Testis (tissue), 3 donors: Measurements from ENCODE around the gene SLC17A7. TPM values are rescaled to one million over a fixed set of nuclear protein-coding genes. Genes with fewer than 3 reads are reported as not detected.

ENCODE experiments used
- DNase-seq: peaks from one replicate; pipeline ENCODE4 v3.0.0-alpha.2; 2019
- H3K27ac ChIP-seq, 2 donors: fragments of 200-600 bp; sonication (generic); one replicate each; pipeline ENCODE4 v1.5.1; 2019
- H3K27me3 ChIP-seq: fragments of 200-600 bp; sonication (generic); one replicate; pipeline ENCODE4 v1.5.1; 2019
- H3K36me3 ChIP-seq: fragments of 200-600 bp; sonication (generic); one replicate; pipeline ENCODE4 v1.5.1; 2017; ENCODE audit warnings: low read depth; ENCODE audit errors: missing control alignments
- H3K4me1 ChIP-seq: fragments of 200-600 bp; sonication (generic); one replicate; pipeline ENCODE4 v1.5.1; 2019
- H3K4me3 ChIP-seq, 2 donors: fragments of 200-600 bp; sonication (generic); one replicate each; pipeline ENCODE4 v1.5.1; 2017 to 2019
- H3K9me3 ChIP-seq: fragments of 200-600 bp; sonication (generic); one replicate; pipeline ENCODE4 v1.5.1; 2017
- CTCF ChIP-seq, 3 experiments: fragments of 450-650 bp in 2 of 3; fragments of 200-600 bp in 1 of 3; sonication (generic) in 1 of 3; IDR thresholded peaks; one replicate each; pipeline ENCODE4 v1.5.1; 2016 to 2019; ENCODE audit warnings: antibody characterized with exemption in 3 of 3, mild to moderate bottlenecking in 2 of 3, moderate library complexity in 1 of 3
- POLR2A ChIP-seq: fragments of 450-650 bp; IDR thresholded peaks from one replicate; pipeline ENCODE4 v1.6.1; 2017; ENCODE audit warnings: antibody characterized with exemption, mild to moderate bottlenecking, moderate library complexity
- WGBS, 2 donors: methylation state at CpG; one replicate each; pipeline ENCODE4 v1.1.5; 2018; 5-methylcytosine and 5-hydroxymethylcytosine counted together
- intact Hi-C: fragments of 100-400 bp; cut with DNase I; formaldehyde crosslinking; loops from one replicate; pipeline ENCODE4 v1.15.1; 2023; ENCODE audit warnings: low total_unique reads
- polyA plus RNA-seq: library from polyadenylated mRNA; stranded (reverse); fragments of 350-450 nt; fragmentation: Illumina TruSeq; extraction: RNeasy Lipid Tissue Mini Kit (QIAGEN cat#74804); gene quantifications from one replicate; pipeline ENCODE4 v1.2.3, GENCODE V29; 2014; ENCODE audit warnings: low read depth, low replicate concordance; ENCODE audit not compliant: insufficient read depth
- total RNA-seq, 2 donors: library from RNA; depleted of rRNA; stranded (reverse); fragments of >200 nt; gene quantifications; one replicate each; pipeline ENCODE4 v1.2.3, GENCODE V29; 2016

The SLC17A7 gene
- total and polyA plus RNA-seq, 3 donors from 2014 or later = 2.2 to 3.2 (median 2.7) TPM

DNA sequence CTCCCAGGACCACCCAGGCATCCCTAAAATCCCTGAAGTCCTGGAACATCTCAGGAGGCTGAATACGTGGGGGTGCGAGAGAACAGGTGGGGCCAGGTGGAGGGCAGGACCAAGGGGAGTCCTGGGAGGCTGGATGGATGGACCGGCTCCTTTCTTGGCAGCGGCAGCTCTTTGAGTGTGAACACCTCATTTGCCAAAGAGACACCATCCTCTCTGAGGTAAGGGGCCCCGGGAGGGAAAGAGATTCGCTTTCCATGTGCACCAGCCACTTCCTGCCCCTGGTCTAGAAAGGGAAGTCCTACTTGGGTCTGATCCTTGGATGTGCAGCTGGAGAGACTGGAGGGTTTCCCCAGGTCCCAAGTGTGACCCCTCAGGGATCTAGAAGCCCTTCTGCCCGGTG is 34.2 kb downstream of the SLC17A7 start:
- Histone ChIP-seq H3K27ac (no peak overlapping the region), H3K9me3 (no peaks in the 10 kb centered on the region), H3K27me3 (no peaks in the 10 kb centered on the region), H3K36me3 (no peaks in the 10 kb centered on the region), H3K4me3 (no peak overlapping the region), H3K4me1 (no peaks in the 10 kb centered on the region)
- 76 to 83% methylated on average over 5 to 7 of the region's 7 CpGs for WGBS, 2 donors
- intact Hi-C loops = no loop called here
- no peak for DNase-seq
- TF ChIP-seq POLR2A = no peak
- no peak for TF ChIP-seq CTCF (IDR thresholded peaks at IDR 0.05)

GRCh38 chr19:49403404-49404187 is 37.7 kb downstream of the SLC17A7 start:
- no peak overlapping the region for H3K4me3 ChIP-seq
- H3K27me3 ChIP-seq = no peaks in the 10 kb centered on the region
- DNase-seq = no peak
- no peaks in the 10 kb centered on the region for H3K36me3 ChIP-seq
- WGBS, 2 donors = 60 to 63% methylated on average over 5 to 7 of the region's 7 CpGs
- H3K4me1 ChIP-seq = no peaks in the 10 kb centered on the region
- no peak overlapping the region for H3K27ac ChIP-seq
- intact Hi-C loops = no loop called here
- TF ChIP-seq POLR2A (no peak), CTCF (IDR thresholded peaks at IDR 0.05) (no peak)
- H3K9me3 ChIP-seq = no peaks in the 10 kb centered on the region

DNA sequence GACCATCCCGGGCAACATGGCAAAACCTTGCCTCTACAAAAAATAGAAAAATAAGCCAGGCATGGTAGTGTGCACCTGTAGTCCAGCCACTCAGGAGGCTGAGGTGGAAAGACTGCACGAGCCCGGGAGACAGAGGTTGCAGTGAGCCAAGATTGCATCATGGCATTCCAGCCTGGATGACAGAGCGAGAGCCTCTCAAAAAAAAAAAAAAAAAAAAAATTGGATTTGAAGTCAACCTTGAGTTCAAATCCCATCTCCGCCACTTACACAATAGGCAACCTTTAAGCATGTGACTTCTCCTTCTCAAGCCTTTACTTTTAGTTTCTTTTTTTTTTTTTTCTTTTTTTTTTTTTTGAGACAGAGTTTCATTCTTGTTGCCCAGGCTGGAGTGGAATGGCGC is 41.3 kb downstream of the SLC17A7 start:
- no peak for DNase-seq
- H3K27me3 ChIP-seq = no peaks in the 10 kb centered on the region
- no peaks in the 10 kb centered on the region for H3K36me3 ChIP-seq
- intact Hi-C loops = no loop called here
- 88 to 94% methylated on average over 6 of the region's 6 CpGs for WGBS, 2 donors
- no peak overlapping the region for H3K4me3 ChIP-seq
- no peaks in the 10 kb centered on the region for H3K9me3 ChIP-seq
- no peaks in the 10 kb centered on the region for H3K4me1 ChIP-seq
- no peak for TF ChIP-seq CTCF (IDR thresholded peaks at IDR 0.05)
- H3K27ac ChIP-seq = no peak overlapping the region

DNA sequence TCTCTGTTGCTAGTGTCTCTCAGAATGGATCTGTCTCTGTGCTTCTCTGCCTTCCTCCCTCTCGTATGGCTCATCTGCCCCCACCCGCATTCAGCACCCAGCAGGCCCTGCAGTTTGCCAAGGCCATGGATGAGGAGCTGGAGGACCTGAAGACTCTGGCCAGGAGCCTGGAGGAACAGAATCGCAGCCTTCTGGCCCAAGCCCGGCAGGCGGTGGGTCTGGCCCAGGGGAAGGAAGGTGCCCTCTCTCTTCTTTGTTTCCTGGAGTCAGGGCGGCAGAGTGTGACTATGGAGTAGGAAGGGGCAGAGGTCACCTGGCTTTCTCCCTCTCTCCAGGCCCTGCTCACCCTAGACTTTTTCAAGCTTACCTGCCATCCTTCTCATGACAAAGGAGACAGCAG is 42.4 kb downstream of the SLC17A7 start:
- no peak for DNase-seq
- intact Hi-C loops = loop anchor here (10.0 kb wide), 1 partner anchor 46 kb away; the partner anchor contains the start of gene SLC17A7
- Histone ChIP-seq H3K36me3 (no peaks in the 10 kb centered on the region), H3K9me3 (no peaks in the 10 kb centered on the region), H3K27ac (no peak overlapping the region), H3K4me1 (no peaks in the 10 kb centered on the region), H3K27me3 (no peaks in the 10 kb centered on the region), H3K4me3 (no peak overlapping the region)
- WGBS, 2 donors = 76 to 82% methylated on average over 6 of the region's 6 CpGs
- TF ChIP-seq CTCF (IDR thresholded peaks at IDR 0.05) (no peak), POLR2A (no peak)
